GM18873 (cell line): ENCODE results near the gene TUBB.

Source experiments
- ATAC-seq: cut with Tn5 transposase; IDR thresholded peaks from one replicate; pipeline ENCODE4 v1.9.1; 2021; ENCODE audit warnings: mild to moderate bottlenecking, moderate library complexity, moderate number of reproducible peaks; ENCODE audit not compliant: unreplicated experiment, low FRiP score

Gene TUBB

DNA sequence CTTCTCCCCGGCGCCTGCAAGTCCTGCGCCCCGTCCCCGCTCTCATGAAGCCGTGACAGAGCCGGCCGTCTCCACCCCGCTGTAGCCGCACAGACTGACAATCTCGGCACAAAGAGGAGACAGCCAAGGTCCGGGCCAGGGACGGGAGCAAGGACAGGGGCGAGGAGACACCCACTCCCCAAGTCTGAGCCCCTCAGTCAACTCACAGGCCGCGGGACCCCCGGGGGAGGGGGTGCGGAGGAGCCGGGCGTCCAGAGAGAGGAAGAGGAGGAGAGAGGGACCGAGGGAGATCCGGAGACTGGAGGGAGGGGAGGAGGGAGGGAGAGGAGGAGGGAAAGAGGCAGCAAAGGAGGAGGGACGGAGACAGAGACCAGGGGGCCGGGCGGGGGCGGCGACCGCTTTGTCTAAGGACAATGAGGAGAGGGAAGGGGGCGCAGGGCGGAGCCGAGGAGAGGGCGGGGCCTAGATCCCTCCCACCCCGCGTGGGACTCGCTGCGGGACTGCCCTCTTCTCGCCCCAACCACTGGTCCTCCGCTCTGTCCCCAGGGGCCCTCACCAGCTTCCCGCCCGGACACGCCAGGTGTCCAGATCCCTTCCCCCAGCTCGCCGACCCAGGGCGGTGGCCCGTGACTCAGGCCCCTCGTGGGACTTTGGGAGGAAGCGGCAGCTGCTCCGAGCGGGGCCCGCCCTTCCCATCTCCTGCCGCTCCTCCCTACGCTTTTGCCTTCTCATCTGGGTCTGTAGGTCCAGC is 33.1 kb upstream of the TUBB start:
- ATAC-seq: peak; percentile 36

DNA sequence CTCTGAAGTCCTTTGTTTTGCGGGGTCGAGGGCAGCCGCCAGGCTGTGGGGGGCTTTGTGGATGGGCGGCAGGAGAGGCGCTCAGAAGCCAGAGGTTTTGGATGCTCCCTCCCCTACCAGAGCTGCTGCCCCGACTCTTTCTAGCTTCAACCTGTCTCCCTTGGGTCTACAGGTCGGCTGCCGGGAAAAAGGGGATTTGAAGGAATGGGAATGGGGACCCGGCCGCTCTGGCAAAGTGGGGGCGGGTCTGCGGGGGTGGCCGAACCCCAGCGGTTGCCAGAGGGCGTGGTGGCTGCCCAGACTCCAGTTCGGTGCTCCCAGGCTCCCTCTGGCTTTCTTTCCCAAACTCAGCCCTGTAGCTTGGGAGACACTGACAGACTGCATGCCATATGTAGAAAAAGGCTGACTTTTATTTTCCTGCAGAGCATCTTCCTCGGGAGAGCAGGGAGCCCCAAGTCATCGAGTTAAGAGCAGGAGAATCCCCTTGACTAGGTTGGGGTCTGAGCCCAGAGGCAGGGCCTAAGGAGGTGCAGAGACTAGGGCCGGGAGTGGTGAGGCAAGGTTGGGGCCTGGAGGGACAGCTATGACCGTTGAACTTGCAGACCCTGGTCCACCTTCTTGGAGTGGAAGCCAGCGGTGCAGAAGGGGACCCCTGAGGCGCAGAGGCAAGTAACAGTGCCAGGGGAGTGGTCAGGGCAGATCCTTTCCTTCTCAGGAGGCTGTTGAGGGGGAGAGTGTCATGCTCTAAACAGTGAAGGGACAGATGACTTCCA is 32.3 kb upstream of the TUBB start:
- no peak for ATAC-seq

DNA sequence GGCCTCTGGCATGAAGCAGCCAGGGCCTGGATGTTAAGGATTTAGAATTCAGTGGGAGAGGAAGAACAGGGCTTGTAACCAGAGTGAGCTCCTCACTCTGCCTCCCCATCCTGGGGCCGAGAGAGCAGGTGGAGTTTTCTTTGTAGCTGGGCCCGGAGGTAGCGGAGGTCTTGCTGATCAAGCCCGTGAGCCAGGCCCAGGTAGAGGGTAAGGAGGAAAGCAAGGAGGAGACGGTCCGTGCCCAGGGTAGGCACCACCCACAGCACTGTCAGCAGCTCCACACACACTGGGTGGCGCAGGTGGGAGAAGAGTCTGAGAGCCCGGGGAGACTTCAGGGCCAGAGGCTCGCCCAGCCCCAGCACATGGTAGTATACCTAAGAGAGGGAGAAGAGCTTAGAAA is 31.6 kb upstream of the TUBB start:
- no peak for ATAC-seq

DNA sequence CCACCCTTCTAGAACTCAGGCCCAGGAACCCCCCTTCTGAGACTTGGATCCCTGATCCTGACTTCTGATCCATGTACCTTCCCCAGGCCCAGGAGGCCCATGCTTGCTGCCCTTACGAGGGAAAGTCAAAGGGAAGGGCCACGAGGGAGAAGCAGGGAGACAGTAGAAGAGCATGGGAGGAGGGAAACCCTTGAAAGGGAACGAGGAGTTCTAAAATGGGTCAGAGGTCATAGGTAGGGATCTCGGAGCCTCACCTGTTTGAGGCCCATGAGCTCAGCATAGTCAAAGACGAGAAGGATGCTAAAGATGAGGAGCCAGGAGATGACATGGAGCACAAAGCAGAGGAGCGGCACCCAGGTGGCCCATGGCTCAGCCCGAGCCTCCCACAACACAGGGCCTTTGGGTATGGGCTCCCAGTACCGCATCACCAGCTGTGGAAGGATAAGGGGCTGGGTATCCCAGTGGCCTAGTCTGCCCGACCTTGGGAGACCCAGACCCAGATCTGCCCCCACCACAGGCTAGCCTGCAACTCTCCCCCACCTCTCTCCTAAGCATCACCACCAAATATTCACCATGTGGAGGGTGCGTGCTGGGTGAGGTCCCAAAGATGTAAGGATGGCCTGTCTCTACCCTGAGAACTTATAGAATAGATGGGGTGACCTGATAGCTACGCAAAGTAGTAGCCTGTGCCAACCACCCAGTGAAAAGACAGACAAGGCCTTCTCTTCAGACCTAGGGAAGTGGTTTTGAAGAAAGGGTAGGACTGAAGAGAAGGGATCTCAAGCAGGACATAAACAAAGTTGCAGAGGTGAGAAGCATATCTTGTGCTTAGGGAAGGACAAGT is 30.9 kb upstream of the TUBB start:
- no peak for ATAC-seq

DNA sequence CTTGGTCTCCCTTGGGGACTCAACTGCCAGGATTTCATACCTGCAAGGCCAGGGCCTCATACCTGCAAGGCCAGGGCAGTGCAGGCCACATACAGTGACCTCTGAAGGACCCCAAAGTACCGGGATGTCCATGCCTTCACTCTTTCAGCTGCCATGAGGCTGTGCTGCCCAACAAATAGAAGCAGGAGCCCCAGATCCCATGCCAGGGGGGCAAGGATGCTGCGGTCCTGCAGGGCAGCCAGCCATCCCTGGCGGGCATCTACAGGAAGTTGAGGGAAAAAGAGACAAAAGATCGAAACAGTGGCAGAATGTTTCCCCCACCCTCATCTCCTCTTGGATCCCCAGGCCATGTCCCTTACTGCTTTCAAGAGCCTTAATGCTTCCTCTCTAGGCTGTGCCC is 30.2 kb upstream of the TUBB start:
- no peak for ATAC-seq

DNA sequence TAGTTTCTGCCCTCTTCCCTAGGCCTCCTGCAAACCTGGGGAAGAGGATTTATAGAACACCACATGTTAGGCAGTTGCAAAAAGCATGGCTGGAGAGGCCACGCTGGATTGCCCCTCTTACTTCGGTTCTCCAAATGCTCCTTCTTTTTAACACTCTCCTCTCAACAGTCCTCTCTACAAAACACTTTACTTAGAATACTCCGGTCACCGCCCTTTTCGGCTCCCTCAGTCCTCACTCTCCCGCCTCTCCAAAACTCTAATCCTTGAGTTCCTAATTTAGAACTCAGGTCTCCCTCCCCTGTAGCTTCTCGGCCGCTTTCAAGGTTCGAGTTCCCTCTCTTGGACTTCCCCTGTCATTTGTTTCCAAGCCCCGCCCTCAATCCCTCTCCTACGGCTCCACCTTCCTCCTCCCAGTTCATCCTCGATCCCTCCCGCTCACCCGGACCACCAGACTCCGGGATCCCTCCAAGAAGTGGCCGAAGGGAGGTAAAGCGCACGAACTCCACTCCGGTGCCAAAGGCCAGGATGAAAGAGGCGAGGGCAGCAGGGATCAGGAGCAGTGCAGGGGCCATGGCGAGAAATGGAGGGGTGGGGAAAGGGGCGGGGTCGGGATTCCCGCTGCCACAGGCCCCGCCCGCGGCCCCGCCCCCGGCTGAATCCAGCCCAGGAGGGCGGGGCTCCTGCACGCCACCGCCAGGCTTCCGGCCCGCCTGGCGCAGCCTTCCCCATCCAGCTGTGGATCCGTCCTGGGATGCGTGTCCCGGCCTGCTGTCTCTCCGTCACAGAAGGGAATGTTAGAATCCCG is 29.5 kb upstream of the TUBB start, which contains the start of gene NRM:
TSS of gene NRM (minus strand) at position 582 of the 805 bp plus-strand sequence. CDS start at position 572, 10 bp downstream.
- ATAC-seq: no peak

DNA sequence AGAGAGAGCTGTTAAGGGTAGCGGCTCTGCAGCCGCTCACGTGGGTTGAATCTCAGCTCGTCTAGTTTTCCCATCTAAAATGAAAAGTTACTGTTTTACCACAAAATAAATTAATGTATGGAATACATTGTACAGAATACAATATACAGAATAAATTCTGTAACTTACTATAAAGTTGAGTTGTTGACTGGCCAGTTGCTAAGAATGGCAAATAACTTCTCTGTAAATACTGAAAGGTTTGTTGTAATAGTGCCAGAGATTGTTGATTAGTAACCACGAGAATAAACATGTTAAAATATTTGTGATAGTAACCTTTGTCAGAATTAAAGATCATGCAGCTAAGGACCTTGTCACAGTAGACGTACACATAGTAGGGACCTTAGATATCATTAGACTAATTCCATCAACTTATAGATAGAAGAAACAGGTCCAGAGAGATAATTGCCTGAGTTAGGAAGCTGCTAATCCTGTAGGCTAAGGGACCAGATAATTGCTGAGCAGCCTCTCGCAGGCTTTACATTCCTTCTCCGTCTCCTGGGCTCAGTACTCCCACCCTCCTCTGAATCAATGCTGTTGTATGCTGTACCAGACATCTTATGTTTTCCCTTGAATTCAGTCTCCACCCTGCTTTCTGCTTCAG is 28.8 kb upstream of the TUBB start:
- no peak for ATAC-seq

DNA sequence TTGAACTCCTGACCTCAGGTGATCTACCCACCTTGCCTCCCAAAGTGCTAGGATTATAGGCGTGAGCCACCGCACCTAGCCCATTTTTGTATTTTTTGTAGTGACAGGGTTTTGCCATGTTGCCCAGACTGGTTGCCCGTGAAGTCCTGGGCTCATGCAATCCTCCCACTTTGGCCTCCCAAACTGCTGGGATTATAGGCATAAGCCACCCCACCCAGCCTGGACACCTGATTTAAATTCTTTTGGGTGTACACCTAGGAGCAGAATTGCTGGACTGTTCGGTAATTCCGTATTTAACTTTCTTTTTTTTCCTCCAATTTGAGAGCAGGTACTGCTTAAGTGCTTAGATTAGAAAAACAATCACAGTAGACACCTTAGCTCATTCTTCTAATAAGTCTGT is 23.7 kb upstream of the TUBB start:
- ATAC-seq: no peak

DNA sequence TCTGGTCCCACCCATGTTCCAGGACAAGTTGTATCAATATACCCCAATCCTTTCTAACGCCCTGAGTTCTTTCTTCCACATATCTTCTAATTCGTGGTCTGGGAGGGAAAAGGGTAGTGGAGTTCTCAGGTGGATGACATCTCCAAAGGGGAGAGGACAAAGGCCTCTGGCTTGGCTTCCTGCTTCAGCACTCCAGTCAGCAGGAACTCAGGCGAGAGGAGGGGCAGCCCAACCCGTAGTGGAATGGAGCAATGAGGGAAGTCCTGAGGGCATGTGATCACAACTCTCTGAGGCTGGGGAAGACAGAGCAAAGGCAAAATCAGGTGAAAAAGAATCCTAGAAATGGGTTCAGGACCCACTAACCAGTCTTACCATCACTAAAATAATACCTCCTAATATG is 19.8 kb upstream of the TUBB start:
- ATAC-seq: no peak

DNA sequence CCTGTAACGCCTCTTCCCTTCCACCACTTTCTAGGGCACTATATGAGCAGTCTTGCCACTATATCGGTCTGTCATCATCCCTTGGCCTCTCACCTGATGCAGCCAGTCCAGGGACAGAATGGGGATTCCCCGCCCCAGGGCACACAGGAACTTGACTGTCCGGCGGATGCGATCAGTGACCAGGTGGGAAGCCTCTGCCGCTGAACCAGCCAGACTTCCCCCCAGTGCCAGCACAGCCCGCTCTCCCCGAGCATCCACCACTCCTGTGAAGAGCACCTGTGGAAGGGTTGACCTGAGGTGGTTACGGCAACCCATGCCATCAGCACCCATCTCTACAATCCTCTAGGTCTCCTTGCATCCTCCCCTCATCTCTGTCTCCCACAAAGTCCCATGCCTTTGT is 17.1 kb upstream of the TUBB start:
- no peak for ATAC-seq

DNA sequence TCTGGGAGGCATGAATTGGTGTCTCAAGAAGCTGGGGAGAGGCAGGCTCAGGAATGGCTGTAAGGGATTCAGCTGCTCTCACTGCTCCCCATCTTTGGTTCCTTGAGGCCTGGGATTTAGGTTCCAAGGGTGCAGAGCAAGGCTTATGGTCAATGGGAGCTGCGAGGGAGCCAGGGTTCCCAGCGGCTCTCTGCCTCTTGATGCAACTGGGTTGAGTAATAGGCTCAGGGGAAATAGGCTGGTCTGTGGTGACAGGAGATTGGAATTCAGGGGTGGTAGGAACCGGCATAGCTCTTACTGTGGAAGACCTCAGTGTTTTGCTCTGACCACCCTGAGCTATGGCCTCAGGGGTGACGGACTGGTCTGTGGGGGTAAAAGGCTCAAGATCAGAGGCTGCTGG is 16.3 kb upstream of the TUBB start:
- ATAC-seq: no peak

DNA sequence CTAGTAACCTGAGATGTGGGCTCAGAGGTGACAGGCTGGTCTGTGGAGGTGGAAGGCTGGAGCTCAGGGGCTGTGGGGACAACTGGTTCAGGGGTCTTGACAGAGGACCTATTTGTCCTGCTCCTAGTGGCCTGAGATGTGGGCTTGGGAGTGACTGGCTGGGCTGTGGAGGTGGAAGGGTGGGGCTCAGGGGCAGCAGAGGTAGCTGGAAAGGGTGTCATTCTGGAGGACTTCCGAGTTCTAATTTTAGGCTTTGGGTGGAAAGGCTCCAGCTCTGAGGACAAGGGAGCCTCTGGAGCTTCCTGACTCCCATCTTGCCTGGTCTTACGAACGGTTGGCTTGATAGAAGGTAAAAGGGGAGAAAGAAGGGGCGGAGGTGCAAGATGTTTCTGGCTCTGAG is 14.5 kb upstream of the TUBB start:
- no peak for ATAC-seq

DNA sequence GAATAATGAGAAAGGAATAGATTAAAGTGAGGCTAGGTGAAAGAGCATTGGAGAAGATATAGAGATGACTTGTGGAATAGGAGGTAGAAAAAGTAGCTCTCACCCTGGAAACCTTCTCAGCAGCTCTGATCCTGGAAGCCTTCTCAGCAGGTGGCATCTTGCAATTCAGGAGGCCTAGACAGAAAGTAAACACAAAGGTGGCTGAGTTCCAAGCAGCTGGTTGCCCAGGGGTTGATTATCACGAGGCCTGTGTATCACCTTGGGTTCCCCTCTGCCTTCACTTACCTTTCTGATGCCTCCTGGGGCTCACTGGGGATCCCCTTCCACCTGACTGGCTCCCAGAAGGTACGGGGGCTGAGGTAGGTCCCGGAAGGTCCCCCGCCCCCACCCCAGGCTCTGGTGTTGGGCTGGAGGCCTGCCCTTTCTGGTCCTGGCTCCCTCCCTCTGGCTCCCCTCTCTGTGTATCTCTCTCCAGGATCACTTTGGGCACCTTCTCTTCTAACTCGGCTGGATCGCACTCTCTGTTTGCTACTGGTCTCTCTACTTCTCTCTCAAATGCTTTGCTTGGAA is 12.8 kb upstream of the TUBB start:
- no peak for ATAC-seq

DNA sequence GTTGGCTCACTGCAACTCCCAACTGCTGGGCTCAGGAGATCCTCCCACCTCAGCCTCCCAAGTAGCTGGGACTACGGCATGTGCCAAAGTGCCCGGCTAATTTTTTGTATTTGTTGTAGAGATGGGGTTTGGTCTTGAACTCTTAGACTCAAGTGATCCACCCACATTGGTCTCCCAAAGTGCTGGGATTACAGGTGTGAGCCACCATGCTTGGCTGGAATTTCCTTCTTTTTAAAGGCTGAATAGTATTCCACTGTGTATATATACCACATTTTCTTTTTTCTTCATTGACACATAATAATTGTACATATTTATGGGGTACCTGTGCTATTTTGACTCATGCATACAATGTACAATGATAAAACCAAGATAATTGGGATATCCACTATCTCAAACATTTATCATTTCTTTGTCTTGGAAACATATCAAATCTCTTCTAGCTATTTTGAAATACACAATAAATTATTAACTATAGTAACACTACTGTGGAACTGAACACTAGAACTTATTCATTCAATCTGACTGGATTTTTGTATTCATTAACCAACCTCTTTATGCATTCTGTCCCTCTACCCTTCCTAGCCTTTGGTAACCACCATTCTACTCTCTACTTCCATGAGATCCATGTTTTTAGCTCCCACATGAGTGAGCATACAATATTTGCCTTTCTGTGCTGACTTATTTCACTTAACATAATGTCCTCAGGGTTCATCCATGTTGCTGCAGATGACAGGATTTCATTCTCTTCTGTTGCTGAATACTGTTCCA is 10.9 kb upstream of the TUBB start:
- no peak for ATAC-seq

DNA sequence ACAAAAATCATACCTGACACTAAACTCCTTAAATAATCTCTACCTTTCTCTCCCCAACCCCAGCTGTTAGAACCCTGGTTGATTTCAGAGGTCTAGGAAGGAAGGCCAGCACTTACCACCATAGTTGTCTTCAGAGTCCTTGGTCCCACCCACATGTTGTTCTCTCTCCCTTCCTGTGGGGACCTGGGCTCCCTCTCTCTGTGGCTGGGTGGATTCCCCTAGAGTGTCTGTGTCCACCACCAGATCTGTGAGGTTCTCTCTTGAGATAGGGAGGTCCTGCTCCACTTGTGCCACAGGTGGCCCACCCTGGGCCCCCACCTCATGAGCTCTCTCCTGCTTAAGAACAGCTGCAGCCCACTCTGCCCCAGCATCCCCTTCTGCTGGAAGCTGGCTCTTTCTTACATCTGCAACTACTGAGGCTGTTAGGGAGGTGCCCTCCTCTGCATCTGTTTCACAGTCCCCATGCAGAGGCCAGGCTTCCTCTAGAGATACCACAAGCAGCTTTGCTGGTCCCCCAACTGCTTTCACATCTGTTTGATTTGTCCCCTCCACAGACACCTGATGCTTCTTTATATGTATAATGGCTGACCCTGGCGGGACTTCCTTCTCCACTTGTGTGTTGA is 8.3 kb upstream of the TUBB start:
- ATAC-seq: no peak

DNA sequence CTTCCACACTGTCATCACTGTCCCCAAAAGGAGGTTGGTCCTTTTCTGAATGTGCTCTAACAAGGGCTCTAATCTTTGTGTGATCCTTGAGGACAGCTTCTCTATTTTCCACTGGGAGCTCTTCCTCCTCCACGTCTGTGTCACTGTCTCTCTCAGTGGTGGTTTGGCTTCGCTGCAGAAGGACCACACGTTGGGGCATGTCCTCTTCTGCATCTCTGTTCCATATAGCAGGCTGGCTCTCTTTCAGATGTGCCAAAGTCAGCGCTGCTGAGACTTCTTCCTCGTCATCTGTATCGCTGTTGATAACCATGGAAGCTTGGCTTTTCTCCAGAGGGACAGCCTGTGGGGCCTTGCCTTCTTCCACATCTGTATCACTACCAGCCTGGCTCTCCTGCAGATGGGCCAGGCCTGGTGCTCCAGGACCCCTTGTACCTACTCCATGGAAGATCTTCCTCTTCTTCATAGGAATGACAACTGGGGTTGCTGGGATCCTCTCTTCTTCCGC is 7.7 kb upstream of the TUBB start:
- no peak for ATAC-seq

DNA sequence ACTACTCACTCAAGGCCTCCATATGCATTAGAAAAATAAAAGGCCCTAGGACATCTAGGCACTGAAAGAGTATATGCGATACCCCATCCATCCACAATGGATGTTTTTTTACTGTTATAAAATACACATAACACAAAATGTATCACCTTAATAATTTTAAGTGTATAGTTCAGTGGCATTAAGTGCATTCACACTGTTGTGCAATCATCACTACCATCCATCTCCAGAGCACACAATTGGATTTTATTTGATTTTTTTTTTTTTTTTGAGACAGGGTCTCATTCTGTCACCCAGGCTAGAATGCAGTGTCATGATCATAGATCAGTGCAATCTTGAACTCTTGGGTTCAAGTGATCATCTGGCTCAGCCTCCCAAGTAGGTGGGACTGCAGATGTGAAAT is 5.9 kb upstream of the TUBB start:
- no peak for ATAC-seq

DNA sequence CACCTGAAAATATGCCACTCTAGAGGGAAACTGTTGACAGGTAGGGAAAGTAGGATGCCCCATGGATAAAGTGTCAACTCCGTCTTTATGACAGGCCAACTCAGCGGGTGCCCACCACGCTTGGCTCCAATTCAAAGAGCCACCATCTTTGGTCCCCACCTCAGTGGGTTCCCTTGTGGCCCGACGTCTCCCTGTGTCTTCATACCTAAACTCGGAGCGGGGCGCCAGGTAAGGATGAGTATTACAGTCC is 3.3 kb upstream of the TUBB start:
- ATAC-seq: no peak
